Omental fat pad (tissue), 4 donors: ENCODE data around the gene SLAMF9. TPM values are rescaled to one million over a fixed set of nuclear protein-coding genes. Genes with fewer than 3 reads are reported as not detected.

Experiments used
- ATAC-seq: fragments of 150-250 bp; one replicate; pipeline ENCODE4 v1.9.1; 2016; ENCODE audit warnings: mild to moderate bottlenecking, moderate library complexity; ENCODE audit not compliant: low FRiP score
- DNase-seq: peaks from one replicate; pipeline ENCODE4 v3.0.0-alpha.2; 2019; ENCODE audit warnings: low spot score
- CTCF ChIP-seq, 3 donors: fragments of 450-650 bp; IDR thresholded peaks; one replicate each; pipeline ENCODE4 v1.5.1; 2016 to 2017; ENCODE audit warnings: antibody characterized with exemption in 3 of 3, mild to moderate bottlenecking in 3 of 3, moderate library complexity in 2 of 3
- total RNA-seq, 4 donors: library from RNA; depleted of rRNA; stranded (reverse); fragments of >200 nt; gene quantifications; one replicate each; pipeline ENCODE4 v1.1.0, GENCODE V29; 2016

SLAMF9 gene
- total RNA-seq, 4 donors from 2014 or later, result 0.56 to 7.2 (median 1.0) TPM; not detected in 1

GRCh38 chr1:159985473-159985872 is 31.4 kb upstream of the SLAMF9 start:
- ATAC-seq (no peak), DNase-seq (no peak)
- no peak for TF ChIP-seq CTCF (IDR thresholded peaks at IDR 0.05)

GRCh38 chr1:159983681-159984080 is 29.6 kb upstream of the SLAMF9 start:
- no peak for TF ChIP-seq CTCF (IDR thresholded peaks at IDR 0.05)
- no peak for ATAC-seq
- DNase-seq, result no peak

- DNase-seq (no peak), ATAC-seq (no peak)
- TF ChIP-seq CTCF (IDR thresholded peaks at IDR 0.05), result no peak
Observed at GRCh38 chr1:159982280-159982679, 28.2 kb upstream of the SLAMF9 start.

- ATAC-seq (no peak), DNase-seq (no peak)
- no peak for TF ChIP-seq CTCF (IDR thresholded peaks at IDR 0.05)
Observed at GRCh38 chr1:159981351-159982055, 27.5 kb upstream of the SLAMF9 start.

- no peak for DNase-seq
- no peak for ATAC-seq
- no peak for TF ChIP-seq CTCF (IDR thresholded peaks at IDR 0.05)
Observed at GRCh38 chr1:159980786-159981185, 26.7 kb upstream of the SLAMF9 start.

GRCh38 chr1:159980076-159980475 is 26.0 kb upstream of the SLAMF9 start:
- no peak for TF ChIP-seq CTCF (IDR thresholded peaks at IDR 0.05)
- DNase-seq, result no peak
- ATAC-seq, result no peak

GRCh38 chr1:159979257-159979656 is 25.2 kb upstream of the SLAMF9 start:
- TF ChIP-seq CTCF (IDR thresholded peaks at IDR 0.05), result no peak
- ATAC-seq (no peak), DNase-seq (no peak)
